Measurements from ENCODE around the gene ARHGEF4.

Gene ARHGEF4

DNA sequence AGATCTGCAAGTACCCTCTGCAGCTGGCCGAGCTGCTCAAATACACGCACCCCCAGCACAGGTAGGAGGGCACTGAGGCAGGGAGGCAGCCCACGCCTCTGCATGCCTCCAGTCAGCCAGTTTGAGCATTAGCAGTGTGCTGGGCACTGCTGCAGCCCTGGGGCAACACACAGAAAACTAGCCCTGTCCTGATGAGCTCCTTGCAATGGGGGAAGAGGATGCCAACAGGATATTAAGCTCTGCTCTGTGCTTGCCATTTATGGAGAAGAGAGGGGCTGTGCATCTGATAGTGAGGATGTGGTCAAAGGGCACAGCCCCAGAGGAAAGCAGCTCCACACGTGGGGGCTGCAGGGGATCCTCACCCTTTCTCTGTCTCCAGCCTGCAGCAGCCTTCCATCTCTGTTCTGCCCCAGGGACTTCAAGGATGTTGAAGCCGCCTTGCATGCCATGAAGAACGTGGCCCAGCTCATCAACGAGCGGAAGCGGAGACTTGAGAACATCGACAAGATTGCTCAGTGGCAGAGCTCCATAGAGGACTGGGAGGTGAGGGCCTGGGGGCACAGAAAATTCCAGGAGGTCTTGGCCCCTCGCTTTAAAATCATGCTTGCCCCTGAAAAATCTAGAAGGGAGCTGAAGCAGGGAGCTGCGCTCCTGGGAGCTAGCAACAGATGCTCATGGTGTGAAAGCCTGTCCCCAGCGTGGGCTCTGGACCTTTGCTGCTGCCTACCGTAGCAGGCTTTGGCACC lies 204.9 kb downstream of the ARHGEF4 start:
- DNase-seq, result no peak

DNA sequence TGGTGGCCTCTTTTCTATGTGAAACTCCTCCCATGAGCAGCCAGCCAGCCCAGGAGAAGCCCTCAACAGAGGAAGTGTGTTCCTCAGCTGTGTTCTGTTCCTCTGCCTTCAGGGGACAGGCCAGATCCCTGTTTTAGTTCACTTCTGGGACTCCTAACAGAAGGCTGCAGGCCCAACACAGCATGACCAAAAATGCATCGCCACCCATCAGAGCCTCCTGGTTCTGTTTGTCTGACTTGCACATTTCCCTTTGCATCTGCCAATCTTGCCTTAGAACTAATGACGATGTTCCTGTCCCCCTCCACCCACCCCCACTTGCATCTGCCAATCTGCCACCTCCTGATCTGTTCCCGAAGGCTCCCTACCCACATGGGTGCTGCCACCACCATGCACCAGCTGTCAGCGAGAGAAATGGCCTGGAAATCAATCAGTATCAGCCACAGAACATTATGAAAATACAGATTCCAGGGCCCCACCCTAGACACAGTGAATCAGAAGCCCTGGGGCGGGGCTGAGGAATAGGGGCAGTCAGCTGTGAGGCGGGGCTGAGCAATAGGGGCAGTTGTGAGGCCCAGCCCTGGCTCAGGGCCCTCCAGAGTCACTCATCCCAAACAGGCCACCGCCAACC lies 205.5 kb downstream of the ARHGEF4 start:
- DNase-seq, result no peak

DNA sequence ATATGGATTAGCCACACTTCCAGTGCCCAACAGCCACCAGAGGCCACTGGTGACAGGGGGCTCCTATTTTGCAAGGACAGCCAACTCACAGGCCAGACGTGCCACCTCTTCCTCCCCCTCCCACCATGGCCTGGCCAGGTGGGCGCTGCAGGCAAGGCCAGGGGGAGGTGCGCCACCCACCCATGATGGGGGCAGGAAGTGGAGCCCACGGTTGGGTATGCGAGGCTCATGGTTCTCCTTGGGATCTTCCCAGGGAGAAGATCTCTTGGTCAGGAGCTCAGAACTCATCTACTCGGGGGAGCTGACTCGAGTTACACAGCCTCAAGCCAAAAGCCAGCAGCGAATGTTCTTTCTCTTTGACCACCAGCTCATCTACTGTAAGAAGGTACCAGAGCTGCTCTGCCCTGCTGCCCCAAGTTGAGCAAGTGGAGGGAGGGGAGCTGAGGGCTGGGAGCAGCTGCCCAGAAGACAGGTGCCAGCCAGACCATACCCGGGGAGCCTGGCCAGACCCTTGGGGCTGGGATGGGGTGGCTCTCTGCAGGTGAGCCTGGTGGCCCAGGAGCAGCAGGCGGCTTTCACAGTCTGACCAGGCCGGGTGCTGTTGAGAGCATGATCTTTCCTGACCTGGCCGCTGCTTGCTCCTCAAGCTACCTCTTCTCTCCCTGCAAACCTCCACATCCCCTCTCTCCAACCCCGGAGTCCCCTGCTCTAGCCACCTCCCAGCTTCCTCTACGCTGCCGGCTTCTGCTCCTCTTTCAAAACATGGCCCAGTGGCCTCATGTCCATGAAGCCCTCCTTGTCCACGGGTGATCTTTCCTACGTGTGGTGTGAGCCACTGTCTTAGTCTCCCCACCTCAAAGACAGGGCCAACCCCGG lies 206.7 kb downstream of the ARHGEF4 start:
- no peak for DNase-seq

DNA sequence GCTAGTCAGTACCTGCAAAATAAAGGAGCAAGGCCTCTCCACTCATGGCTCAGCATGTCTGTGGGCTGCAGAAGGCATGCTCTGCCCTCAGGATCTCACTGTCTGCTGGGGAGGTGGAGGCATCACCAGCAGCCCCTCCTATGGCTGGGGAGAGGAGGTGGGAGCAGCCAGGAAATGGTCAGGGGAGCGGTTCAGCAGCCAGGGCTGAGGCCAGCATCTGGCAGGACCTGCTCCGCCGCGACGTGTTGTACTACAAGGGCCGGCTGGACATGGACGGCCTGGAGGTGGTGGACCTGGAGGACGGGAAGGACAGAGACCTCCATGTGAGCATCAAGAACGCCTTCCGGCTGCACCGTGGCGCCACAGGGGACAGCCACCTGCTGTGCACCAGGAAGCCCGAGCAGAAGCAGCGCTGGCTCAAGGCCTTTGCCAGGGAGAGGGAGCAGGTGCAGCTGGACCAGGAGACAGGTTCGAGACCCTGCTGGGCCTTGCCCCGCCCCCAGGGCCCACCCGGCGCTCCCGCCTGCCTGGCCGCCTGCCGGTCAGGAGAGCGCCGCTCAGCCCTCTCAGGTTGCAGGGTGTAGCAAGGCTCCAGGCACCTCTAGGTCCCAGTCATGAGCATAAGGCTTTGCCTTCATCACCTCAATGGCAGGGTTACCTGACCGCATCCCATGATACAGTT lies 207.5 kb downstream of the ARHGEF4 start:
- DNase-seq, result no peak

DNA sequence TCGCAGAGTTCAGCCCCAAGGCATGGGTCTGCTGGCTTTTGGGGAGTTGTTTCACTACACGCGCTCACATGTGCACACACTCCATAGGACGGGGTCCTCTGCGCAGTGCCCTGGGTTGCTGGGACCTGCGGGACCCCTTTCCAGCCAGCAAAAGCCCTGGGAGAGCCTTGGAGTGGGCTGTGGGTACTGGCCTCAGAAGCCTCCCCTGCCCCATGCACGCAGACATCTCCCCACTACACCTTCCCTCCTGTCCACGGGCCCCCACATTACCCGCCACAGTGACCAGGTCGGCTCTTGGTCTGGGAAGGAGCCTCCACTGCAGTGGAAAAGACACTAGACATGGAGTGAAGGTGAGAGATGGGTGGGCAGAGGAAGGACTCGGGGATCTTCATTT lies 208.0 kb downstream of the ARHGEF4 start:
- no peak for DNase-seq

DNA sequence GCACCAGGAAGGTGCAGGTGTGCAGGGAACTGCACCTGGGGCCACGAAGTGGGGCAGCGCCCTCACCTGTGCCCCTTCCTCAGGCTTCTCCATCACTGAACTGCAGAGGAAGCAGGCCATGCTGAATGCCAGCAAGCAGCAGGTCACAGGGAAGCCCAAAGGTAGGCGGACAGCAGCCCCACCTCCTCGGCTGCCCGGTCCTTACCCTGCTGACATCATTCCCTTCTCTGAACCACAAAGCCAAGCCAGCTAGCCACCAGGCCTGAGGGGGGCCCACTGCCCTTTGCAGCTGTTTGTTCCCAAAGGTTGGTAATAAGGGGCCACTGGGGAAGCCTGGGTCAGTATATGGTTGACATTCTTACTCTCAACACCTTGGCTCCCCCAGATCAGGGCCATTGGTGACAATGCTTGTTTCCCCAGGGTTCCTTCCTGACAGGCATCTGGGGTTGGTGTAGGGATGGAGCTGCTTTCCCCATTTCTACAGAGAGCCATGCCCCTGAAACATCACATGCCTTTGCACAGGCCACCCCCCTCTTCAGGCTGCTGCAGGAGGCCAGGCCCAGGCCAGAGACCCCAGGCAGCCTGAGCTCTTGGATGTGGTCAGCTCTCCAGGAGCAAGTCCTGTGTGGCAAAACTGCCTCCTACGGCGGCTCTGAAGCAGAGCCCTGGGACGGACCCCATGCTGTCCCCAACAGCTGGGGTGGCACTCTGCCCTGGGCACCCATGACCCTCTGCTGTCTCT lies 208.7 kb downstream of the ARHGEF4 start:
- no peak for DNase-seq

DNA sequence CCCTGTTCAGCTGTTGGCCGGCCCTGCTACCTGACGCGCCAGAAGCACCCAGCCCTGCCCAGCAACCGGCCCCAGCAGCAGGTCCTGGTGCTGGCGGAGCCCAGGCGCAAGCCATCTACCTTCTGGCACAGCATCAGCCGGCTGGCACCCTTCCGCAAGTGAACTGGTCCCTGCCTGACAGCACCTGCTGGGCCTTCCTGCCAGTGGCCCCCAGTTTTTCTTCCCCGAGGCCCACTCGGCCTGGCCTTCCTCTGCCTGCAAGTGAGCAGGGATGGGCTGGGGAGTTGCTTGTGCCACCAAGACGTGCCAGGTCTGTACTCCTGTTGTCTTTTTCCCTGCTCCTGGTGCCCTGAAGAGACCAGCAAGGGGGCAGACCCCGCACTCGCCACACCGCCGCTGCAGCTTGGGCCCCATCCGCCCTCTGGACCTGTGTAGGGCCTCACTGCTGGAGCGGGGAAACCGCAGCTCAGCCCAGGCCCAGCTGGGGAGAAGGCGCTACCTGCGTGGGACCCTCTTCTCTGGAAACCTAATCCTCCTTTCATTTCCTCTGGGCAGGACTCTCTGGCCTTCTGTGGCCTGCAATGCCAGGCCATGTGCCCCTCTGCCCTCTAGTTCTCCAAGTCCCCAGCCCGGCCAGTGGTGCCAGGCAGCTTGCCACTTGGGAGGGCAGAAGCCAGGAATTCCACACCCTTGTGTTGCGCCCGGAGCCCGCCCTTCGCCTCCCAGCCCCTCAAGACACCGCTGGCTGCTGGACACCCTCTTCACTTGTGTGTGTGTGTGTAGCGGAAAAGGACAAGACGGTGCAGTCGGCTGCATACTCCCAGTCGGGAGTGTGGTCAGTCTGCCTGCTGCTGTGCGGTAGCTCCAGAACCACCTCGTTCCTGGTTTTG lies 209.6 kb downstream of the ARHGEF4 start:
- no peak for DNase-seq

DNA sequence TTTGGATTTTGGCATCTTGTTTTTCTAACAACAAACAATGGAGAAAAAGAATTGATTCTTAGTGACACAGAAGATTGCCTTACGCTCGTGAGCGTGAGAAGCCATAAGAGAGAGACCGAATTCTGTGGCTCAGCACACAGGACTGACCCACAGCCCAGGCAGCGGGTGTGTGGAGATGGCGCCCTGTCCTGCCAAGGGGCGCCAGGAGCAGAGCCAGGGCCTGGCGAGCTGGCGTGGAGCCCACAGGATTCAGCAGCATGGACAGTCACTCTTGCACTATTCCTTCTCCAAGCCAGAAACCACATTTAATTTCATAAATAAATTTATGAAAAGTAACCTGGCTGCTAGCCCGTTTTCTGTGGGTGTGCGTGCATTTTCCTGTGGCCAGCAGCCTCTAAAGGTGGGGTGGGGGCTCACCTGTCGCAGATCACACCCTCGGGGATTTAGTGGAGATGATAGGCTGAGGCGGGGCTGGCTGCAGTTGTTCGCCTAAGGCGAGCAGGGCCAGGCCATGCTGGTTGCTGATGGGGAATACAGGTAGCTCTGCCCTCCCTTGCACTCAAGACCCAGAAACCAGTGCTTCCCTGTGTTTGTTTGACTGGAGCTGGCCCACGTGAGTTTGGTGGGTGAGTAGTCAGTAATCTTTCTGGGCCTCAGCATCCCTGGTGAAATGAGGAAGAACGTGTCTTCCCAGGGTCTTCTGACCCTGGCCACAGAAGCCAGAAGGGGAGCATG lies 210.4 kb downstream of the ARHGEF4 start:
- no peak for DNase-seq

DNA sequence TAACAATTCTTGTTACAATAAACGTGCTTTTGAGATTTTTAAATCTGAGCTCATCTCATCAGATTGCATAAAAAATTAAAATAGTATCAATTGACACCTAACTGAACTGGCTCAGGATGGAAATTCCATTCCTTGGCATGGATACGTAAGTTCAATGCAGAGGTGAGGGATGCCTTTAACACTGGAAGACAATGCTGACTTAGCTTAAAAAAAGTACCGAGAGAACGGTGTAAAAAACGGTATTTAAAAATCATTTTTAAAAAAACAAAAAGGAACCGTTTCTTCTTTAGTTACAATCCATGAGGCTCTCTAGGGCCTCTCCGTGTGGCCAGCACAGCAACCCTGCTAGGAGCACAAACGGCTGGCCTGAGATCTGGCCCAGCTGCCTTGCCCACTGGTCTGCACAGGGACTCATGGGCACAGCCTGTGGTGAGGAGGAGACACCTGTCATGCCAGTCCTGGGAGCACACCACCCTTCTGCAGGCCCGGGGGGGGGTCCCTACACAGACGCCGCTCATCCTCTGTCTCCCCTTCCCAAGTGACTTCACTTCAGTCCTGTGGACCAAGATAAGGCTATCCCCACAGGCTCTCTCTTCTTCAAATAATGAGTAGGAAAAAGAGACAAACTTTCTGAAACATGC lies 211.3 kb downstream of the ARHGEF4 start:
- no peak for DNase-seq

DNA sequence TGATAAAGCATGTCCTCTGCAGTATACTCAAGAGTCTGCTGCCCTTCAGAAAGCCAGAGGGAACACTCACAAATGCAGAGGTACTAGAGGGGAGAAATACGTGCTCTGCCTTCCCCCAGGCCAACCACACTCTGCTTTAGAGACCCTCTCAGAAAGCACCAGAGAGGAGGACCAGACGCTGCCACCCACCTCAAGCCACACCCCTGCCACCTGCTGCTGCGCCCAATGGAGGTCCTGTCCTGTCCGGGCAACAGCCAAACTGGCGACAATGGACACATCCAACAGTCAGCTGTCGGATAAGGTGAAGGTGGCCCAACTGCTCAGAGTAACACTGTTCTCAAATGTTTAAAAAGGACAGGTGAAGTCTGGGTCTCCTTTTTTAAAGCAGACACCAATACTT lies 211.9 kb downstream of the ARHGEF4 start:
- no peak for DNase-seq

DNA sequence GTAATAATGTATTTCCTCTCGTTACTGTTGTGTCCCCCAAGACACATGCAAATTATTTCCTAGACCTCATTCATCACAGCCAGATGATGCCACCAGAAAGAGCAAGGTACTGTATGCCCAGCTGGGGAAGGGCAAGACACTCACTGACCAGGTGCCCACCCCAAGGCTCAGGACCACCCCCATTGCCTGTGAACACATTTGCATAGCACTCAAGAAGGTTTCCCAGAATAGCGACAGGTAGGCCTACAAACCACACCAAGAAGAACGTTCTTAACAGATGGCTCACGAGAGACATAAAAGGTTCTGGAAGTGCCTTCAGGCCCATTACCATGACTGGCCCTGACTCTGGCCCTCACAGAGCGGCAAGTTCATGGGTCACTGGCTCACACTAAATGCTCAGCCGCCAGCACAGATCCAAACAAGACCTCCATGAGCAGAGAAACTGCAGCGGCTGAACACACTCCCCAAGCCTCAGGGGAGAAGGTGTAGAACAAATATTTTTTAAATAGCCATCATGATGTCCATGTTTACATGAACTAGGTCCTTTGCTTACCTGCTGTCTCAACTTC lies 212.5 kb downstream of the ARHGEF4 start:
- DNase-seq, result no peak

DNA sequence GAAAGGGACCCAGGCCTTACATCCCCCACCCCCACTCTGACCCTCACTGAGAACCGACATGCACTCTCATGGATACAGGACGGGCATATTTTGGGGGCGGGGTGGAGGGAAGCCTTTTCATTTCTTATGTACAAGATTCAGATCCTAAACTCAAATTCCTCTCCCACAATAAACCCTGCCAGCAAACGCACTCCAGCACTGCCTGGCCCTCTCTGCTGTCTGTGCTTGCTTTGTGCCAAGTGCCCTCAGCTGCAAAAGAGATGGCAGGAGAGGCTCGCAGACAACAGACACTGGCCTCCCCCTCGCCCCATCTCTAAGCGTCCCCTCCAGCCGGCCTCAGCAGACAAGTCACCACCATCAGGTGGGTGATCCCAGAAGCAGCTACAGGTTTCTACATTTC lies 214.2 kb downstream of the ARHGEF4 start:
- DNase-seq, result no peak

DNA sequence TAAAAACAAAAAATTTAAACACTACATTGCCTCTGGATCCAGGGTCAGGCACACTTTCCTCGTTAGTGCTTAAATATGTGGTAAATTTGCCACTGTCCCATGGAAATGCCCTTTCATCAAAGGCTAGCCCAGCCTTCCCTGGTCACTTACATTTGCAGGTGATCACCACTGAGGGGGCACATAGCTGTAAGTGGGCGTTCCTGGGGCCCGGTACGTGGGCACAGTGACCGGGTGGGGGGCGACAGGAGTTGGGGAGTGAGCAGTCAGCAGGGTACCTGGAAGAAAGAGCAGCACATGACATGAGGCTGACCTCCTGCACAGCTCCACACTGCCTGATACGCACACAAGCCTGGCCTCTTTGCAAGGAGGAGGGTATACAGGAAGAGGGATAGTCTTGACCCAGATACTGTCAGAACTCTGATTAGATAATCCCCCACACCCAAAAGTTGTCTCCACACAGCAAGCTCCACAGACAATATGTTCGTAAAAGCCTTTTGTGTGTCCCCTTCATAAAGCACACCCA lies 216.1 kb downstream of the ARHGEF4 start:
- DNase-seq, result no peak

DNA sequence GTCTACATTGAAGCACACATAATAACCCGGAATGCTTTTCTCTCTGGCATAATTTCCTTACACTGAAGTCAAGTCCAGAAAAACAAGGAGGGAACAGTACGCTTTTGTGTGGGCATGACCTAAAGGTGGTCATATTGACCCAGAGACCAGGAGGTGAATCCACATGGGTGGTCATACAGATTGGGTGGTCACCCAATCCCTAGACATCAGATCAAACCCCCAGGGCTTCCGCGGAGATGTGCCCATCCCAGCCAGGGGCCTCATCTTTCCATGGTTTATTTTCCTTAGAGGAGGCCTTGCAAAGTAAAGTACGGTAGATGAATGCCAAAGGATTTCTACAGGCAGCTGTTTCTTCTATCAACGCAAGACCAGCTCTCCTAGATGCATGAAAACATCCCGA lies 217.8 kb downstream of the ARHGEF4 start:
- DNase-seq, result no peak

DNA sequence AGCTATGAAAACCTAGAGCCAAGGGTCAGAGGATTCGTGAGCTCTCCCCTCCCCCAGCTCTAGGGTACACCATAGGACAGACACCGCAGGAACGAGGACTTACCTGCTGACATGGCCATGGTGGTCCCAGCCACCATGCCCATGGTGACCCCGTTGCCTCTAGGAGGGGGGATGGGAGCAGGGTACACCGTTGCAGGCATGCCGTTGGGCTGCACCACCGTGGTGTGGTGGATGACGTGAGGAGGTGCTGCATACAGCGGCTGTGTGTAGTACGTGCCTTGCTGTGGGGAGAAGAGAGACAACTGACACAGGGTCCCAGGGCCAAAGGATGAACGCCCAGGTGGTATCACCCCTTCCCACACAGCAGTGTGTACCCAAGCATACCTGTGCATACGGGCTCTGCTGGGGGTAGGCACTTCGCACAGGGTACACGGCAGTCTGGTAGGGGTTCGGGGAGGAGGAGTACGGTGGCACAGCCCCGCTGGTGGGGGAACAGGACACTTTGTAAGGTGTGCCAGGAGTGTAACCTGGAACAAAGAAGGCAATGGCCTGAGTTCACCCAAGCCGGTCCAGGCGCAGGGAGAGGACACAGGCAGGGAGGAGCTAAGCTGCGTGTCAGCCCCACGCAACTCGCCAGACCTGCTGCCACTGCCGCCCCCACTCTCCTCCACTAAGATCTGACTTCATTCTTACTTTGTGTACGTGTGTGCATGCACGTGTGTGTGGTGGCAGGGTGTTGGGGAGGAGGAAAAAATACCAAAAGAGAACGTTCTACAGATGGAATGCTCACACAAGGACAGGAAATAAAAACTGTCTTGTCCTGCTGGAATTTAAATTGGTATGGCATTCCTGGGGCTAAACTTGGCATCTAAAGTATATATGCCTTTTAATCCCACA lies 218.7 kb downstream of the ARHGEF4 start:
- DNase-seq, result no peak

DNA sequence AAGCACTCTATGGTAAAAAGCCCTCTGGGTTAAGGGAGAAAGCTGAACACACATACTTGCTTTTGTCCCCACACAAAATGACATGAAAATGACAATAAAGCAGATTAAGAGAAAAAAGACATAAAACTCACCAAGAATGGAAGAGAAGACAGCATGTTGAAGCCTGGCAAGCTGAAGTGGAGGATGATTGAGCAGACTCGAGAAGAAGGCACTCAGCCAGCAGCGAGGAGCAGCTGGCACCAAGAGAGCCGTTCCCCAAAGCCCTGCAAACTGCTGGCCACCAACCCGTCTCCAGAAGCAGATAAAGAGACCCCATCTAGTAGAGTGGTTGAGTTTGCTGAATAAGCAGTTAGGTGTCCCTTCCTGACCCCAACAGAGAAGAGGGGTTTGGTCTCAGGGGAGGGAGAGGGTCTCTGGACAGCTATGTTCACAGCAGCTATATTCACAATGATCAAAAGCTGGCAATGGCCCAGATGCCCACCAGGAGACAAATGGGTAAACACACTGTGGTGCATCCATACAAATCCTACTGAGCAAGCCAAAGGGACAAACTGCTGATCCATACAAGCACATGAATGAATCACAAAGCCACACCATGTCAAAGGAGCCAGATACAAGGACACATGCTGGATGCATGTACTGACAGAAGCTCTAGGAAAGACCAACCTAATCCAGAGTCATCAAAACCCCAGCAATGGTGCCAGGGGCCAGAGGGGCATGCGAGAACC lies 219.7 kb downstream of the ARHGEF4 start:
- no peak for DNase-seq

DNA sequence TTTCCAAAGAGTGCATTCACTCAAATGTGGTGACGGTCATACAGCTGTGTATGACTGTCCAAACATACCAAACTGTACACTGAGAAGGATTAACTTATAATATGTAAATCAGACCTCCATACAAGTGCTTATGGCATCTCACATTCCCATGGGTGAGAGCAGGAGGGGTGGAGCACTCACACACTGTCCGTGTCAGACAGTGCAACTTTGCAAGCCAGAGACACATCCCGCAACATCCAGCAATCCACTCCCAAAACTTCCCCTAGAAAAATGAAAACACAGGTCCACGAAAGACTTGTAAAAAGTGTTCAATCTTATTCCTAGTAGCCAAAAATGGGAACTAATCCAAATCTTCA lies 220.2 kb downstream of the ARHGEF4 start:
- no peak for DNase-seq
